Urothelium cell line (cell line): ENCODE results near the gene ITGB3.

Experiments used
- DNase-seq: peaks from one replicate; pipeline ENCODE4 v3.0.0; 2011; ENCODE audit warnings: low spot score, mixed read lengths
- FAIRE-seq: peaks from 2 replicates; lab custom pipeline; 2011; peaks lifted over from hg19 to GRCh38; lab: Jason Lieb, UNC

ITGB3 gene

GRCh38 chr17:47274319-47275069 is 20.9 kb downstream of the ITGB3 start:
- no peak for FAIRE-seq
- DNase-seq: no peak

- DNase-seq: peak; percentile 90
- peak; percentile 81 for FAIRE-seq
Measured at GRCh38 chr17:47275245-47275984, 21.8 kb downstream of the ITGB3 start.

GRCh38 chr17:47276444-47276843 is 22.8 kb downstream of the ITGB3 start:
- no peak for DNase-seq
- no peak for FAIRE-seq

GRCh38 chr17:47276868-47277267 is 23.2 kb downstream of the ITGB3 start:
- FAIRE-seq (no peak), DNase-seq (peak; percentile 45)

- DNase-seq (no peak), FAIRE-seq (no peak)
Measured at GRCh38 chr17:47277921-47278320, 24.3 kb downstream of the ITGB3 start.

GRCh38 chr17:47278561-47278960 is 24.9 kb downstream of the ITGB3 start:
- FAIRE-seq (no peak), DNase-seq (no peak)

- peak; percentile 73 for FAIRE-seq
- DNase-seq: peak; percentile 89
Measured at GRCh38 chr17:47279062-47279801, 25.6 kb downstream of the ITGB3 start.

- DNase-seq (peak; percentile 45), FAIRE-seq (no peak)
Measured at GRCh38 chr17:47280072-47280811, 26.6 kb downstream of the ITGB3 start.

- FAIRE-seq (no peak), DNase-seq (no peak)
Measured at GRCh38 chr17:47281216-47281615, 27.6 kb downstream of the ITGB3 start.

GRCh38 chr17:47285003-47285402 is 31.4 kb downstream of the ITGB3 start:
- FAIRE-seq (no peak), DNase-seq (no peak)

GRCh38 chr17:47286198-47286914 is 32.7 kb downstream of the ITGB3 start:
- FAIRE-seq: no peak
- DNase-seq: no peak

GRCh38 chr17:47287068-47287467 is 33.4 kb downstream of the ITGB3 start:
- DNase-seq (no peak), FAIRE-seq (no peak)

- no peak for FAIRE-seq
- DNase-seq: no peak
Measured at GRCh38 chr17:47287639-47288038, 34.0 kb downstream of the ITGB3 start.

- FAIRE-seq (no peak), DNase-seq (no peak)
Measured at GRCh38 chr17:47288531-47289116, 35.0 kb downstream of the ITGB3 start.

GRCh38 chr17:47289302-47289701 is 35.7 kb downstream of the ITGB3 start:
- no peak for DNase-seq
- no peak for FAIRE-seq

GRCh38 chr17:47290870-47291241 is 37.2 kb downstream of the ITGB3 start:
- FAIRE-seq (no peak), DNase-seq (no peak)

- no peak for FAIRE-seq
- no peak for DNase-seq
Measured at GRCh38 chr17:47291242-47291873, 37.7 kb downstream of the ITGB3 start.

- DNase-seq: no peak
- no peak for FAIRE-seq
Measured at GRCh38 chr17:47292206-47292605, 38.6 kb downstream of the ITGB3 start.

GRCh38 chr17:47295037-47295873 is 41.6 kb downstream of the ITGB3 start:
- no peak for FAIRE-seq
- DNase-seq: no peak
